ENCODE measurements around the gene SRSF2. TPM values are rescaled to one million over a fixed set of nuclear protein-coding genes. Genes with fewer than 3 reads are reported as not detected.
A peak's percentile ranks its signal among the peaks of the same experiment; 100 is the strongest.

Gene SRSF2
- total and polyA plus RNA-seq, 9 of the 15 experiments (the other 6 are each of a cell fraction or from before 2014, with no cell fraction given) = 161 to 583 (median 393) TPM

- TF ChIP-seq CREB5 (CRISPR knock-in tag; IDR thresholded peaks at IDR 0.05) (no peak), CBFA2T3 (IDR thresholded peaks at IDR 0.05) (0 out of 2 replicates have a peak, but pooled peaks have one; percentile 5), CBX3 (IDR thresholded peaks at IDR 0.05; ENCODE audit: borderline replicate concordance in 1 of 2, low read length in 2 of 2) (0 out of 3 replicates have a peak, but pooled peaks of 1 of the 2 experiments have one; percentile 38), DPF2 (IDR thresholded peaks at IDR 0.05) (no peak), PRMT5 (CRISPR knock-in tag; IDR thresholded peaks at IDR 0.05) (0 out of 2 replicates have a peak, but pooled peaks have one; percentile 11), BCLAF1 (IDR thresholded peaks at IDR 0.05; ENCODE audit: borderline replicate concordance in 1 of 2, control insufficient read depth in 1 of 2, low read depth in 2 of 2, low read length in 1 of 2) (no peak; a peak in 1 of 4 replicates), ARID4B (CRISPR knock-in tag; IDR thresholded peaks at IDR 0.05) (peak; percentile 93; the same call in 1 of the 2 replicates), FOSL1 (tag; conservative IDR thresholded peaks at IDR 0.05) (no peak), SMARCB1 (IDR thresholded peaks at IDR 0.05; ENCODE audit: insufficient read length, low read depth) (no peak), ESRRA (IDR thresholded peaks at IDR 0.05; ENCODE audit: borderline replicate concordance, low read depth) (peak; percentile 28; the same call in 1 of the 2 replicates), NCOA1 (IDR thresholded peaks at IDR 0.05; ENCODE audit: low read depth) (no peak), POLR2H (tag; IDR thresholded peaks at IDR 0.05; ENCODE audit: low read depth) (no peak), SP1 (CRISPR knock-in tag; IDR thresholded peaks at IDR 0.05) (no peak), FUS (optimal IDR thresholded peaks at IDR 0.05; ENCODE audit: low read depth, low read length) (peak; percentile 79), SRSF1 (IDR thresholded peaks at IDR 0.05; ENCODE audit: low read depth, low read length) (peak; percentile 90; the same call in 1 of the 2 replicates), SMARCA5 (IDR thresholded peaks at IDR 0.05) (no peak), ZNF77 (CRISPR knock-in tag; IDR thresholded peaks at IDR 0.05) (no peak), HNRNPK (IDR thresholded peaks at IDR 0.05; ENCODE audit: low read depth, low read length, poor library complexity, severe bottlenecking) (no peak), MTA1 (IDR thresholded peaks at IDR 0.05; ENCODE audit: borderline replicate concordance) (no peak), ZNF354B (CRISPR knock-in tag; IDR thresholded peaks at IDR 0.05) (no peak)
Measured at GRCh38 chr17:76736349-76737081, 616 bp downstream of the SRSF2 start (continued).

All from K562 (cell line).